ENCODE results near the gene CDH15. TPM values are rescaled to one million over a fixed set of nuclear protein-coding genes. Genes with fewer than 3 reads are reported as not detected.
"Not testable (repeated sequence)": the region's sequence is repeated elsewhere in the genome, so short reads cannot be mapped to it uniquely, and the experiment has no call there.

The CDH15 gene
- total and polyA plus RNA-seq, 2 of the 13 experiments (the other 11 are each of a cell fraction or from before 2014, with no cell fraction given): 0.74 to 2.2 TPM

GRCh38 chr16:89165681-89165979, 5.9 kb upstream of the CDH15 start:
- POLR2A ChIA-PET: not testable (repeated sequence)

GRCh38 chr16:89166696-89167424, 4.7 kb upstream of the CDH15 start:
- in situ Hi-C loops (cut with HindIII; ENCODE audit: extremely low pct_ligation_motif_present, low pct_unique_long_range_greater_than_20kb): loop anchor here (5.0 kb wide), 3 partner anchors 230 to 410 kb away; no protein-coding TSS in a partner anchor
- no peak overlapping the region for H3K9ac ChIP-seq (ENCODE audit: insufficient read depth, low read depth, low read length)
- no TSS peak for BruUV-seq (replicated peaks)
- TF ChIP-seq ZNF414 (CRISPR knock-in tag; IDR thresholded peaks at IDR 0.05) (no peak), ZNF33B (CRISPR knock-in tag; IDR thresholded peaks at IDR 0.05) (0 out of 2 replicates have a peak, but pooled peaks have one; percentile 5), MATR3 (CRISPR knock-in tag; IDR thresholded peaks at IDR 0.05) (0 out of 2 replicates have a peak, but pooled peaks have one; percentile 41), FOXM1 (CRISPR knock-in tag; IDR thresholded peaks at IDR 0.05) (0 out of 2 replicates have a peak, but pooled peaks have one; percentile 3), PBX2 (CRISPR knock-in tag; IDR thresholded peaks at IDR 0.05) (0 out of 2 replicates have a peak, but pooled peaks have one; percentile 6), ZBTB7A (CRISPR knock-in tag; IDR thresholded peaks at IDR 0.05) (peak; percentile 27; the same call in 1 of the 2 replicates), ZNF709 (CRISPR knock-in tag; IDR thresholded peaks at IDR 0.05) (peak; percentile 19; the same call in 1 of the 2 replicates)

More at GRCh38 chr16:89165681-89165979, 5.9 kb upstream of the CDH15 start:
- H3K9me3 ChIP-seq (ENCODE audit: low read length); H4K20me1 ChIP-seq (ENCODE audit: insufficient read depth, low read length); H3K36me3 ChIP-seq (replicated peaks in 1 of 2; ENCODE audit: control insufficient read depth in 1 of 2, insufficient read depth in 2 of 2, low read length in 2 of 2); CTCF ChIA-PET (ENCODE audit: low intra/inter-chr PET ratio, low total read pairs); ATAC-seq; DNase-seq (ENCODE audit: low spot score); FAIRE-seq; H3K9ac ChIP-seq (ENCODE audit: insufficient read depth, low read depth, low read length); BruUV-seq (replicated peaks); H3K4me3 ChIP-seq (replicated peaks in 1 of 3; ENCODE audit: insufficient read depth in 1 of 3, low read depth in 2 of 3, low read length in 3 of 3); H3K79me2 ChIP-seq (ENCODE audit: insufficient read depth, low read length); H3K4me2 ChIP-seq (ENCODE audit: low read depth, low read length); H2AFZ ChIP-seq (ENCODE audit: low read length); H3K27ac ChIP-seq (ENCODE audit: extremely low read length, insufficient read depth, low read length): not testable (repeated sequence)
- intact Hi-C loops (cut with micrococcal nuclease; ENCODE audit: unreplicated experiment): loop anchor here (5.0 kb wide), 4 partner anchors 223 to 423 kb away; no protein-coding TSS in a partner anchor
- in situ Hi-C loops (cut with HindIII; ENCODE audit: extremely low pct_ligation_motif_present, low pct_unique_long_range_greater_than_20kb): loop anchor here (5.0 kb wide), 3 partner anchors 228 to 408 kb away; no protein-coding TSS in a partner anchor
- H3K4me1 ChIP-seq (ENCODE audit: insufficient read depth, low read length): peaks cover 46% of the 10 kb centered on the region
- WGBS (ENCODE audit: low lambda C conversion rate): 32% methylated on average over 10 of the region's 10 CpGs
- peaks cover 26 to 86% of the 10 kb centered on the region in 2 experiments for H3K27me3 ChIP-seq (ENCODE audit: control insufficient read depth in 1 of 2, insufficient read depth in 2 of 2, low read length in 2 of 2)

More at GRCh38 chr16:89166696-89167424, 4.7 kb upstream of the CDH15 start:
- Histone ChIP-seq H3K4me1 (ENCODE audit: insufficient read depth, low read length) (peaks cover 54% of the 10 kb centered on the region), H4K20me1 (ENCODE audit: insufficient read depth, low read length) (peaks cover 10% of the 10 kb centered on the region), H2AFZ (ENCODE audit: low read length) (no peak overlapping the region), H3K4me2 (ENCODE audit: low read depth, low read length) (peak overlapping the region; percentile 78), H3K27ac (ENCODE audit: extremely low read length, insufficient read depth, low read length) (no peak overlapping the region), H3K27me3 (ENCODE audit: control insufficient read depth in 1 of 2, insufficient read depth in 2 of 2, low read length in 2 of 2) (peaks cover 28 to 80% of the 10 kb centered on the region in 2 experiments), H3K4me3 (replicated peaks in 1 of 3; ENCODE audit: insufficient read depth in 1 of 3, low read depth in 2 of 3, low read length in 3 of 3) (peak overlapping the region in 2 of 3 experiments; percentile 3 to 65; a peak in 2 of 6 replicates), H3K9me3 (ENCODE audit: low read length) (no peaks in the 10 kb centered on the region), H3K36me3 (replicated peaks in 1 of 2; ENCODE audit: control insufficient read depth in 1 of 2, insufficient read depth in 2 of 2, low read length in 2 of 2) (no peaks in the 10 kb centered on the region), H3K79me2 (ENCODE audit: insufficient read depth, low read length) (no peaks in the 10 kb centered on the region)
- no peak for FAIRE-seq
- ChIA-PET CTCF (ENCODE audit: low intra/inter-chr PET ratio, low total read pairs) (interaction anchor here (1.1 to 3.4 kb wide), 7 partner anchors 49 to 429 kb away, joined by 3 to 17 read pairs (median 7); no protein-coding TSS in a partner anchor), POLR2A (interaction anchor here (0.7 to 1.5 kb wide), 6 partner anchors 11 to 310 kb away, joined by 3 to 9 read pairs (median 4); partner anchors contain the start of genes GALNS, SLC22A31 and TRAPPC2L)
- WGBS (ENCODE audit: low lambda C conversion rate): 16% methylated on average over 6 of the region's 18 CpGs
- peak; percentile 1 for ATAC-seq
- intact Hi-C loops (cut with micrococcal nuclease; ENCODE audit: unreplicated experiment): loop anchor here (5.0 kb wide), 4 partner anchors 225 to 425 kb away; no protein-coding TSS in a partner anchor
- DNase-seq (ENCODE audit: low spot score): no peak
